Body of pancreas (tissue), 4 donors: ENCODE data around the gene COA7.

Experiments
- CTCF ChIP-seq, 7 experiments: fragments of 450-650 bp in 4 of 7; fragments of 200-600 bp in 3 of 7; sonication (generic) in 3 of 7; IDR thresholded peaks; one replicate each; pipeline ENCODE4 v1.5.1; 2016 to 2019; ENCODE audit warnings: antibody characterized with exemption in 7 of 7
- POLR2A ChIP-seq, 3 donors: fragments of 450-650 bp; IDR thresholded peaks; one replicate each; pipeline ENCODE4 v1.6.1; 2016; ENCODE audit warnings: antibody characterized with exemption in 3 of 3, mild to moderate bottlenecking in 2 of 3

- TF ChIP-seq CTCF (IDR thresholded peaks at IDR 0.05) = no peak
- TF ChIP-seq POLR2A (IDR thresholded peaks at IDR 0.05) = no peak
These were observed 44.8 kb downstream of the COA7 start for GRCh38 chr1:52653207-52653849.
